GM18498 (cell line): ENCODE results near the gene RMDN2.
"Not testable (repeated sequence)": the region's sequence is repeated elsewhere in the genome, so short reads cannot be mapped to it uniquely, and the experiment has no call there.

ENCODE experiments used
- ATAC-seq: cut with Tn5 transposase; IDR thresholded peaks from one replicate; pipeline ENCODE4 v1.9.1; 2021; ENCODE audit warnings: mild to moderate bottlenecking, moderate library complexity; ENCODE audit not compliant: unreplicated experiment

The RMDN2 gene

DNA sequence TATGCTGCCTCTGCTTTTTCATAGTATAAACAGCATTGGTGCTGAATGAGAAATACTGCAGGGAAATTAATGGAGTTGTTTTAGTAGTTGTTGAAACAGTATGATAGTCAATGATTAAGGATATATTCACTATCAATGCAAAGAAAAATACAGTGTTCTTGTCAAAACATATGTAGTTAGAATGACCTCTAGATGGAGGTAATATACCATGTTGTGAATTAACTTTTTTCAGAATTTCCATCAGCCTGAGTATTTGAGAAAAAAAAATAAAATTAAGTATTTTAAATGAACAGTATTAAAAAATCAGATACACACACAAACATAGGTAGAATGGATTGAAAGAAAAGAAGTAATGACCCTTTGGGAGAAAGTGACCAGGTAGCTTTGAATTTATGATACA, 59.5 kb downstream of the RMDN2 start:
- ATAC-seq: no peak

DNA sequence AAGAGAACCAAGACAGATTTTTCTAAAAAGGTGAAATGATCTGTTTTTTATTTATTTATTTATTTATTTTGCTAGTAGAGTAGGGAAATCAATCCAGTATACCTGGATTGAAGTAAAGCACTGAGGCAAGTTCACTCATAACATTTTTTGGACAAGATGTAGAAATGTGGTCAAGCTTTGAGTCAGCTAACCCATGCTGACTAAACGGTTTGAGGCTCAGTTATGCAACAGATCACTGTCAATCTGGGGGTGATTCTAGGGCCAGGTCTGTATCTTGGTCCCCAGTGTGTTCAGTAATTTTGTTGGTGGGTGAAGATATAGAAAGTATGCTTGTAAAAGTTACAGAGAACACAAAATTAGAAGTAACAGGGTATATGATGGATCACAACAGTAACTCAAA, 60.2 kb downstream of the RMDN2 start:
- ATAC-seq: no peak

DNA sequence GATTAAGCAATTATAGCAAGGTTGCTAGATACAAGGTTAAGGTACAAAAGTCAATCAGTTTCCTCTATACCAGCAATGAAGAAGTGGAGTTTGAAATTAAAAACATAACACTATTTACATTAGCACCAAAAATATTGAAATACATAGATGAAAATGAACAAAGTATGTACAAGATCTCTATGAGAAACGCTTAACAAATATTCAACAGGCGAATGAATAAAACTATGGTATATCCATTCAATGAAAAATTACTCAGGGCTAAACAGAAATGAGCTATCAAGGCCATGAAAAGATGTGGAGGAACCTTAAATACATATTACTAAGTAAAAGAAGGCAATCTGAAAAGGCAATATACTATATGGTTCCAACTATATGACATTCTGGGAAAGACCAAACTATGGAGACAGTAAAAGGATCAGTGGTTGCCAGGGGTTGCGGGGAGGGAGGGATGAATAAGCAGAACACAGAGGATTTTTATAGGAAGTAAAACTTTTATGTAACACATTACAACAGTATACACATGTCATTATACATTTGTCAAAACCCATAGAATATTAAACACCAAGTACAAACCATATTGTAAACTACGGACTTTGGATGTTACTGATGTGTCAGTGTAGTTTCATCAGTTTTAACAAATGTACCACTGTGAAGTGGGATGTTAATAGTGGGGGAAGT, 62.1 kb downstream of the RMDN2 start:
- ATAC-seq: no peak

DNA sequence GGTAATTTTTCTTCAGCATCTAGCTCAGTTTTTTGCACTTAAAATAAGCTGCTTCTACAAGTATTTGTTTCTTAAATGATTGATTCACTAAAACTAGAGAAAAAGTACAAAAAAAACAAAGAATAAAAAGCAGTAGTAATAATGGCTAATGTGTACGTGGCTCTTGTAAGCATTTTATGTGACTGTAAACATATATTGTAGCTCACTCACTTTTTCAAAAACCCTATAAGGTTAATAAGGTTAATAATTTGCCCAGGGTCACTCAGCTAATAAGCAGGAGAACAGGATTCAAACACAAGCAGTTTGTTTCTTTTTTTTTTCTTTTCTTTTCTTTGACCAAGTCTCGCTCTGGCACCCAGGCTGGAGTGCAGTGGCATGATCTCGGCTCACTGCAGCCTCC, 67.5 kb downstream of the RMDN2 start:
- ATAC-seq: no peak

DNA sequence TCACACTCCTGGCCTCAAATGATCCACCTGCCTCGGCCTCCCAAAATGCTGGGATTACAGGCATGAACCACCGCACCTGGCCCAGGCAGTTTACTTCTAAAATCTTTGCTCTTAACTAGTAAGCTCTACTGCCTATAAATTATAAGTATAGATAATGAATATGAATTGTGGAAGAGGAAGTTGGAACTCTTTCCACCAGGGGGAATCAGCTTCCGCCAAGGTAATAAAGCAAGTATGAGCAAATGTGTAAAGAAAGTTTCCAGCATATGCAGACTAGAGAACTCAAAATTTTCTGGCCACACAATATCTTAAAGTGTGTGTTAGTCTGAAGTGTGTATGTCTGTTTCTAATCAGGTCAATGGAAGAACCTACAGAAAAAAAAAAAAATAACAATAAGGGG, 68.1 kb downstream of the RMDN2 start:
- ATAC-seq: no peak

DNA sequence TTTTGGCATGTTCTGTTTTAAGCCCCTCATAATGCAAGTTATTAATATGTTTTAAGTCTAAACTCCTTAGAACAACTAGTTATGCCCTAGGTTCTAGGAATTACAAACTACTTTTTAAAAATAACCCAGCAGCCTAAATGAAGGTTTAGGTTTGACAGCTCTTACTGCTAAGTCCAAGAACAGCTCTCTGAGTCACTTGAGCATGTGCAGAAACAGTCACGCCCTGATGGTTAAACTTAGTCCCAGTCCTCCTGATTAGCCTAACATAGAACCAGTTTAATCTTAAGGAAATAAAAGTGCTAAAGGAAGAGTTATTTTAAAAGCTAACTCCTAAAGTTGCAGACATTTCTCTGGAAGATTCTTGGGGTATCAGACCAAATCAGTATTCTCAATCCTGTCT, 72.5 kb downstream of the RMDN2 start:
- no peak for ATAC-seq

DNA sequence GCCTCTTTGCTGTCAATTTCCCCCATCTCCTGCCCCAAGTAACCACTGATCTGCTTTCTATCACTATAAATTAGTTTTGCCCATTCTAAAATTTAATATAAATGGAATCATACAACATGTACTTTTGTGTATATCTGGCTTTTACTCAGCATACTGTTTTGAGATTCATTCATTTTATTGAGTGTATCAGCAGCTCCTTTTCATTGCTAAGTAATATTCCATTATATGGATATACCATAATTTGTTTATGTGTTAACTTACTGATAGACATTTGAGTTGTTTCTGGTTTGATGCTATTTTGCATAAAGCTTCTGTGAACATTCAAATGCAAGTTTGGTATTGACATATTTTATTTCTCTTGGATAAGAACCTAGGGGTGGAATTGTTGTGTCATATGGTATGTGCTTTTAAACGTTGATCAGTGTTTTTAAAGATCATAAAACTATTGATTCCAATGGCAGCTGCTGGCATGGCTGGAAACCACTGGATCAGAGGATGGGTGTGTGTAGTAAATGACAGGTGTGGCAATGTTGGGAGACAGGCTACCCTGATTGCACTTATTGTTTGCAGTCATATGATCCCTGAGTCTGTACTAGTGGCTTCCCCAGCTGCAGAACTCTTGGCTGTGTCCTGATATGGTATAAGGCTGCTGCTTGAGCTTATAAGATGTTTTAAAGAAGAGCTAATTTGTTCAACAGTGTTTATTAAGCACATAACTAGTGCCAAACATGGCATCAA, 75.6 kb downstream of the RMDN2 start:
- no peak for ATAC-seq

DNA sequence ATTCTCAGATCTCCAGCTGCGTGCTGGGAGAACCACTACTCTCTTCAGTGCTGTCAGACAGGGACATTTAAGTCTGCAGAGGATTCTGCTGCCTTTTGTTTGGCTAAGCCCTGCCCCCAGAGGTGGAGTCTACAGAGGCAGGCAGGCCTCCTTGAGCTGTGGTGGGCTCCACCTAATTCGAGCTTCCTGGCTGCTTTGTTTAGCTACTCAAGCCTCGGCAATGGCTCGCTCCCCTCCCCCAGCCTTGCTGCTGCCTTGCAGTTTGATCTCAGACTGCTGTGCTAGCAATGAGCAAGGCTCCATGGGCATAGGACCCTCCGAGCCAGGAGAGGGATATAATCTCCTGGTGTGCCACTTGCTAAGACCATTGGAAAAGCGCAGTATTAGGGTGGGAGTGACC, 85.1 kb downstream of the RMDN2 start:
- ATAC-seq: not testable (repeated sequence)

DNA sequence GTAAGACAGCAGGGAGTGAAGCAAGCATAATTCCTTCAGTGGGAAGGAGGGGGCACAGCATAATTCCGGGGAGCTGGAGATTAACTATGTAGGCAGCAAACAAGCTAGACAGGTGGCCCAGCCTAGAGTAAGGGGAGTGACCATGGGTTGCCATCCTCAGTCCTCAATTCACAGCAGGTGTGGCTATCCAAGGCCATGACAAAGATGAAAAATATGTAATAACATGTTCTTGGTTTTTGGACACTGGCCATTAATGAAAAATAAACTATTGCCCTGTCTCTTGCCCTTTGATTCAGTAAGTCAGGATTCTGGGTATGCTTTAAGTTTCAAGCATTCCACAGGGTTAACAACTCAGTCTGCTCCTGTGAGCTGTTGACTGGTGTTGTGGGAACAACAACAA, 85.9 kb downstream of the RMDN2 start:
- ATAC-seq: no peak

DNA sequence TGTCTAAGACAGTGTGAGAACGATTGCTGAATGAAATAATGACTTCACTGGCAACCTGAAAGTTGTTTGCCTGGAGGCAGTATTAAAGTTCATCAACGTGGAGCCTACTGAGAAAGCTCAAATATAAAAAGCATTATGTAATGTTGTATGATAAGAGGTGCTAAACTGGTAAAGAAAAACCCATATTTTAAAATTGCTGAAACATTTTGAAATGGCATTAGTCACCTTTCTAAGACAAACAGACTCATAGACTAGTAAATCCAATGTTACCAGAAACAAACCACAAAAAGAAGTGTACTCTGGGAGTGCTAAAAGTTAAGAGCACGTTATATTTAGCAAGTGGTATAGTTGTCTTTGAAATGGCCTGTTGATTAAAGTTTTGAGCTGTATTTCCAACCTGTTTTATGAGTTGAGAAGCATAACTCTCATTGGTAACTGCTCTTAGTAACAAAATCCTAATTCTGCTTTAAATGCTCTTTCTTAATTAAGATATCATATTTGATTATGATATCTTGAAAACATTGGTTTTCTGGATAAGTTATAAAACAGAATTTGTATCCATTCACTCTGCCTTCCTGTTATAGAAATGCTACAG, 88.2 kb downstream of the RMDN2 start:
- ATAC-seq: no peak

DNA sequence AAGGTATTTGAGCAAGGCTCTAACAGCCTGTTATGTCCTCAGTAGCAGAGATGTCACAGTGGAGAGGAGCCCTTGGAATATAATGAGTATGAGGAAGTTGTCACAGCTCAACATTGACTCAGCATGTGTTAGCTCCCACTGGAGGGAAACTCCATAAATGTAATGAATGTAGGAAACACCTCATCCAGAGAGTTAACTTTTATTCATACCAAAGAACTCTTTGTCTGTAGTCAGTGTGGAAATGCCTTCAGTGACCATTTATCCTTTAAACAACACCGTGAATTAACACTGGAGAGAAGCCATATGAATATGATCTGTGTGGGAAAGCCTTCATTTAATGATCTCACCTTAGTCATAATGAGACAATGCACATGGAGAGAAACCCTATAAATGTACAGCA, 91.1 kb downstream of the RMDN2 start:
- ATAC-seq: no peak

DNA sequence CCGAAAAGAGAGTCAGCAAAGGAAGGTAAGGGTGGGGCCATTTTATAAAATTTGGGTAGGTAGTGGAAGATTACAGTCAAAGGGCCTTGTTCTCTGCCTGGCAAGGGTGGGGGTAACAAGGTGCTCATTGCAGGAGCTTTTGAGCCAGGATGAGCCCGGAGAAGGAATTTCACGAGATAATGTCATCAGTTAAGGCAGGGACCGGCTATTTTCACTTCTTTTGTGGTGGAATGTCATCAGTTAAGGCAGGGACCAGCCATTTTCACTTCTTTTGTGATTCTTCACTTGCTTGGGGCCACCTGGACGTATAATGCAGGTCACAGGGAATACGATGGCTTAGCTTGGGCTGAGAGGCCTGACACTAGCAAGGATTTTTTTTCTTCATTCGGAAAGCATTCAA, 92.7 kb downstream of the RMDN2 start:
- ATAC-seq: no peak

DNA sequence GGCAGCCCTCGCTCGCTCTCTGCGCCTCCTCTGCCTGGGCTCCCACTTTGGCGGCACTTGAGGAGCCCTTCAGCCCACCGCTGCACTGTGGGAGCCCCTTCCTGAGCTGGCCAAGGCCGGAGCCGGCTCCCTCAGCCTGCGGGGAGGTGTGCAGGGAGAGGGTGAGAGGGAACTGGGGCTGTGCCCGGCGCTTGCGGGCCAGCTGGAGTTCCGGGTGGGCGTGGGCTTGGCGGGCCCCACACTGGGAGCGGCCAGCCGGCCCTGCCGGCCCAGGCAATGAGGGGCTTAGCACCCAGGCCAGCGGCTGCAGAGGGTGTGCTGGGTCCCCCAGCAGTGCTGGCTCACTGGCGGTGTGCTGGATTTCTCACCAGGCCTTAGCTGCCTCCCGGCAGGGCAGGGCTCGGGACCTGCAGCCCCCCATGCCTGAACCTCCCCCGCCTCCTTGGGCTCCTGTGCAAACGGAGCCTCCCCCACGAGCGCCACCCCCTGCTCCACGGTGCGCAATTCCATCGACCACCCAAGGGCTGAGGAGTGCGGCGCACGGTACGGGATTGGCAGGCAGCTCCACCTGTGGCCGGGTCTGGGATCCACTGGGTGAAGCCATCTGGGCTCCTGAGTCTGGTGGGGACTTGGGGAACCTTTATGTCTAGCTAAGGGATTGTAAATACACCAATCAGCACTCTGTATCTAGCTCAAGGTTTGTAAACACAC, 95.4 kb downstream of the RMDN2 start:
- not testable (repeated sequence) for ATAC-seq

DNA sequence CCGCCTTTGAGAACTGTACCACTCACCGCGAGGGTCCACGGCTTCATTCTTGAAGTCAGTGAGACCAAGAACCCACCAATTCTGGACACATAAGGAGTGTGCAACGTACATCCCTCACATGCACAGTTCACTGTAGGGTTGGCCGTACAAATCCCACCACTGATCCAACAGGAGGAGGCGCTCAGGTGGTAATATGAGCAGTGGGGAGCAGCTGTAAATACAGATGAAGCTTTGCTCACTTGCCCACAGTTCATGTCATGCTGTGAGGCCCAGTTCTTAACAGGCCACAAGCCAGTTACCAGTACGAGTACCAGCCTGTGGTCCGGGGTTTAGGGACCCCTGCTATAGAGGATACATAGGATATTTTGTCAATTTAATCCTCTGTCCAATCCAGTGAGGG, 96.5 kb downstream of the RMDN2 start:
- ATAC-seq: no peak

DNA sequence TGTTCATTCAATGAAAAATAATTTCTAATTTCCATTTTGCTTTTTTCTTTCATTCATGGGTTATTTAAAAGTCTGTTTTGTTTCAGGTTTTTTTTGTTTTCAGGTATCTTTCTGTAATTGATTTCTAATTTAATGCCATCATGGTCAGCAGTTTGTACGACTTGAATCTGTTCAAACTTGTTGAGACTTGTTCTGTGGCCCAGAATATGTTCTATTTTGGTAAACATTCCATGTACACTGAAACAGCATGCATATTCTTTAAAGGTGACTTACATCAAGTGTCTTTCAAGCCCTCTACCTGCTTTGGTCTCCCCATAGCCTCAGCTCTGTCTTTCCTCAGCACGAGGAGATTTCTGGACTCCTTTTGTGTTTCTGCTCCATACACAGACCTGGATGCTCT, 101.8 kb downstream of the RMDN2 start:
- ATAC-seq: no peak

DNA sequence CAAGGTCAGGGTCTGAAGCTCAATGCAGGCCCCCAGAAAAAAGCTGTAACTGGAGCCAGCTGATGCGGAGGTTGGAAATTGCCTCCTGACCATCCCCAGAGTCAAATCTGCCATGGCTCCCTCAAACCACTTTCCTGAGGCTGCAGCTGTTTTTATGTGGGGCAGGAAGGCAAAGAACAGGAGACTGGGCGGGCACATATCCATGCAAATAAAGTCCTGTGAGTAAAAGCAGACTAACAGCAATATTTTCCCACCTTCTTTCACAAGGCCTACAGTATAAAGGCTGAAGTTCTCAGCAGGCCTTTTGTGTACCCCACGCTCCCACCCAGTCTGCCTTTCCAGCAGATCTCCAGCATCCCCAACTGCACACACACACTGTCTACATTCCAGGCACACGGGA, 103.7 kb downstream of the RMDN2 start:
- no peak for ATAC-seq

DNA sequence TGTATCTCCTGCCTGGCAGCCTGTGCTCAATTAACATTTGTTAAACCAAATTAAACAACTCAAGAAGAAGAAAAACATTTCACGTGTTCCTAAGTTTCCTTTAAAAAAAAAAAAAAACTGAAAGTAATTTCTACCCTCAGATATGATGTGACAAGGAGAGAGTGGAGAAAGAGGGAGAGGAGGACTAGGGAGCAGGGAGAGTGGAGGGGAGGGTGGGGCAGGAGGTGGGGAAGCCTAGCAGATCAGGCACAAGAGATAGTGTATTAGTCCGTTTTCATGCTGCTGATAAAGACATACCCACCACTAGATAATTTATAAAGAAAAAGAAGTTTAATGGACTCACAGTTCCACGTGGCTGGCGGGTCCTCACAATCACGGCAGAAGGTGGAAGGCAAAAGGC, 104.4 kb downstream of the RMDN2 start:
- ATAC-seq: no peak

DNA sequence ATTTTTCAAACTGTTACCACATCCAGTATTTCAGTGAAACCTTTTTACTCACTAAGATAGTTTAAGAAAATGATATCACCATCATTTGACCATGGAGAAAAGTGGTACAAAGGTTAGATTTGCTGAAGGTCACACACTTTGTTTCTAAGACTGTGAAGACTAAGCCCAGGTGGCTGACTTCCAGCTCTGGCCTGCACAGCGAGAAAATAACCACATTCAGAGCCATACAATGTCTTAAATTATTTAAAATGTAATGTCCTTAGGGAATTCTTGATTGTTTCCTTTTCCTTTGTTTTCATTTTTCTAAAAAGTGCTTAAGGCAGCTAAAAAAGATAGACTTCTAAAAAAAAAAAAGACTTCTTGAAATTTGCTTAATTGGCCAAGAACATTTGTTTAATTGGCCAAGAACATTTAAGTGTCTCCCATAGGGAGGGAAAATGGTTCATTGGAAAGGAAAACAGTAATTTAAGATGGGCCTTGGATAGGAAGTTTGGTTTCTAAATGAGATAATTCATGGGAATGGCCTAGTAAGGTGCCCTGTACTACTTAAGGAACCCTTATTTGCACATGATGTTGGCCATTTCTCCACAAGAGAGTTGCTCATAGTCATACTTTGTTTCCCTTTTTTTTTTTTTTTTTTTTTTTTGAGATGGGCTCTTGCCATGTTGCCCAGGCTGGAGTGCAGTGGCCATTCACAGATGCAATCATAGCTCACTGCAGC, 105.7 kb downstream of the RMDN2 start:
- no peak for ATAC-seq

DNA sequence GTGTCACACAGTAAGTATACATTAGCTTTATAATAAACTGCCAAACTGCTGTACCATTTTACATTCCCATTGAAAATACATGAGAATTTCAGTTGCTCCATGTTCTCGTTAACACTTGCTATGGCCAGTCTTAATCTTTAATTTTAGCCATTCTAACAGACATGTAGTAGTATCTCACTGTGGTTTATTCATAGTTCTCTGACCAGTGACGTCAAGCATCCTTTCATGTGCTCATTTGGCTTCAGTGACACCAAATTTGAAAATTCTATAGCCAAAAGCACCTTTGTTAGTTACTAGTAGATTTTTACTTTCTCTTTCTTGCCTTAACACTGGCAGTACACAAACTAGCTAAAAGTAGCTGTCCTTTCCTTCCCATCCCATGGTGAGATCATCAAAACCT, 107.9 kb downstream of the RMDN2 start:
- no peak for ATAC-seq

DNA sequence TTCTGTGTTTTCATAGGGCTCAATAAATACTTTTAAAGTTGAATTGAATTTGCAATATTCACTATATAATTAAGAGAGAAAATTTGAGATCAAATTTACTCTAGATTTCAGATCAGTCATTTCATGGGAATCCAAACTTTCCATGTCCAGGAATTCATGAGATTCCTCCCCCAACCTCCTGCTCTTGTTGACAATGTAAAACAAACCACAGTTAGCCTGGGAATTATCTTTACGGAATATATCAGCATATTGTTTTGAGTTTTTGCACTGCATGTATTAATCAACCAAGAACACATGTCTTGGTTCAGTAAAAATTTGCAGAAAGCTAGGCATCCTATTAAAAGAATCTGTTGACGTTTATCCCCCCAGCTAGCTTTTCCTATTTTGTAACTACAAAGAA, 108.6 kb downstream of the RMDN2 start:
- no peak for ATAC-seq

DNA sequence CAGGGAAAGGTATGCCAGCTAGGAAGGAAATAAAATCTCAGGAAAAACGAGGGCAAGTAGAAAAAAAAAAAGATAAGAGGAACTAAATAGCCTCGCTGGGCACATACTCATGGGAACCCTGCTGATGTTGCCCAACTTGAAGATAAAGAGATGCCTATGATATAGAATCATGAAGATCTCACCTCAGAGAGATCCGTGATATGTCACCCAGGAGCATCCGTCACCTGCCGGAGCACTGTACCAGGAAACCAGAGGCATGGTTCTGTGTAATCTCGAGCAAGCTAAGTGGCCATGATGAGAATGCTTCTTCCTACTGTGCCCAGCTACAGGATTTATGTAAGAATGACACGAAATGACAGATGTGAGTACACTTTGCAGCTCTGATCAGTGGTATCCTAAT, 110.9 kb downstream of the RMDN2 start:
- no peak for ATAC-seq
